ENCODE data around the gene VSTM2L.

Gene VSTM2L

GRCh38 chr20:37977786-37978185 is 74.9 kb downstream of the VSTM2L start:
- no peak for TF ChIP-seq CTCF (IDR thresholded peaks at IDR 0.05; ENCODE audit: borderline replicate concordance, control extremely low read depth, extremely low read depth, insufficient read depth, missing control alignments)
- in situ Hi-C loops (cut with MboI; ENCODE audit: low sequenced_read_pairs, unreplicated experiment) = no loop called here
- peak; percentile 26 for DNase-seq (ENCODE audit: low spot score)

- in situ Hi-C loops (cut with MboI; ENCODE audit: low sequenced_read_pairs, unreplicated experiment) = no loop called here
- no peak for DNase-seq (ENCODE audit: low spot score)
- no peak for TF ChIP-seq CTCF (IDR thresholded peaks at IDR 0.05; ENCODE audit: borderline replicate concordance, control extremely low read depth, extremely low read depth, insufficient read depth, missing control alignments)
Observed at GRCh38 chr20:37979021-37979985, 76.4 kb downstream of the VSTM2L start.

- in situ Hi-C loops (cut with MboI; ENCODE audit: low sequenced_read_pairs, unreplicated experiment) = no loop called here
- DNase-seq (ENCODE audit: low spot score) = no peak
- no peak for TF ChIP-seq CTCF (IDR thresholded peaks at IDR 0.05; ENCODE audit: borderline replicate concordance, control extremely low read depth, extremely low read depth, insufficient read depth, missing control alignments)
Observed at GRCh38 chr20:37980383-37980782, 77.5 kb downstream of the VSTM2L start.

- in situ Hi-C loops (cut with MboI; ENCODE audit: low sequenced_read_pairs, unreplicated experiment) = no loop called here
- no peak for DNase-seq (ENCODE audit: low spot score)
Observed at GRCh38 chr20:37980876-37981275, 77.9 kb downstream of the VSTM2L start.

GRCh38 chr20:37981568-37981967 is 78.6 kb downstream of the VSTM2L start:
- in situ Hi-C loops (cut with MboI; ENCODE audit: low sequenced_read_pairs, unreplicated experiment) = no loop called here
- DNase-seq (ENCODE audit: low spot score) = no peak
- no peak for TF ChIP-seq CTCF (IDR thresholded peaks at IDR 0.05; ENCODE audit: borderline replicate concordance, control extremely low read depth, extremely low read depth, insufficient read depth, missing control alignments)

More at GRCh38 chr20:37980876-37981275, 77.9 kb downstream of the VSTM2L start:
- no peak for TF ChIP-seq CTCF (IDR thresholded peaks at IDR 0.05; ENCODE audit: borderline replicate concordance, control extremely low read depth, extremely low read depth, insufficient read depth, missing control alignments)

GRCh38 chr20:37983286-37983685 is 80.4 kb downstream of the VSTM2L start:
- no peak for TF ChIP-seq CTCF (IDR thresholded peaks at IDR 0.05; ENCODE audit: borderline replicate concordance, control extremely low read depth, extremely low read depth, insufficient read depth, missing control alignments)
- in situ Hi-C loops (cut with MboI; ENCODE audit: low sequenced_read_pairs, unreplicated experiment) = no loop called here
- no peak for DNase-seq (ENCODE audit: low spot score)

Measured in GM13976 (cell line).